ENCODE measurements around the gene AOX1. TPM values are rescaled to one million over a fixed set of nuclear protein-coding genes. Genes with fewer than 3 reads are reported as not detected.

Gene AOX1
- total and polyA plus RNA-seq, 8 donors, result 6.4 to 303 (median 10.6) TPM

DNA sequence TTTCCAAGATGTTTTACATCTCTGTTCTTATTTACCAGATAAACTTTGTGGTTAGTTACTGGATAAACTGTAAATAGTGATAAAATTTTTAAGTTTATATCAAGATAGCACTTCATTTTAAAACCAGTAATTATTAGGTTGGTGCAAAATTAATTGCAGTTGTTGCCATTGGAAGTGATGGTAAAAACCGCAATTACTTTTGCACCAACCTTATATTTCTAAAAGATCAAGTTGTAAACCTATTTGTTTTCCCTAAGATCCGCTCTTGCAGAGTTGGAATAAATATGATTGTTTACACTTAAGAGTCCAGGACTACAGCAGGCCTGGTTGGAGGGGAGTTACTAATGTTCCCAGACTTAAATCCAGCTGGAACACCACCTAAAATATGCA lies 479 bp upstream of the AOX1 start:
- Histone ChIP-seq H3K4me3 (peak overlapping the region; percentile 51 to 63 (median 56)), H3K4me1 (peaks cover 11 to 14% (median 12%) of the 10 kb centered on the region in 4 donors), H3K27ac (peak overlapping the region in 2 of 5 donors; percentile 71 to 81), H3K9me3 (no peaks in the 10 kb centered on the region), H3K27me3 (peaks cover 0 to 38% (median 7%) of the 10 kb centered on the region in 3 donors), H3K36me3 (no peaks in the 10 kb centered on the region)
- intact Hi-C loops (cut with DNase I; ENCODE audit: low total_unique reads), result loop anchor here (10.0 kb wide), 1 partner anchor 119 kb away; no protein-coding TSS in a partner anchor
- DNase-seq, result no peak
- no peak for TF ChIP-seq POLR2AphosphoS5 (IDR thresholded peaks at IDR 0.05)
- TF ChIP-seq, protein P1, sequence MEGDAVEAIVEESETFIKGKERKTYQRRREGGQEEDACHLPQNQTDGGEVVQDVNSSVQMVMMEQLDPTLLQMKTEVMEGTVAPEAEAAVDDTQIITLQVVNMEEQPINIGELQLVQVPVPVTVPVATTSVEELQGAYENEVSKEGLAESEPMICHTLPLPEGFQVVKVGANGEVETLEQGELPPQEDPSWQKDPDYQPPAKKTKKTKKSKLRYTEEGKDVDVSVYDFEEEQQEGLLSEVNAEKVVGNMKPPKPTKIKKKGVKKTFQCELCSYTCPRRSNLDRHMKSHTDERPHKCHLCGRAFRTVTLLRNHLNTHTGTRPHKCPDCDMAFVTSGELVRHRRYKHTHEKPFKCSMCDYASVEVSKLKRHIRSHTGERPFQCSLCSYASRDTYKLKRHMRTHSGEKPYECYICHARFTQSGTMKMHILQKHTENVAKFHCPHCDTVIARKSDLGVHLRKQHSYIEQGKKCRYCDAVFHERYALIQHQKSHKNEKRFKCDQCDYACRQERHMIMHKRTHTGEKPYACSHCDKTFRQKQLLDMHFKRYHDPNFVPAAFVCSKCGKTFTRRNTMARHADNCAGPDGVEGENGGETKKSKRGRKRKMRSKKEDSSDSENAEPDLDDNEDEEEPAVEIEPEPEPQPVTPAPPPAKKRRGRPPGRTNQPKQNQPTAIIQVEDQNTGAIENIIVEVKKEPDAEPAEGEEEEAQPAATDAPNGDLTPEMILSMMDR (IDR thresholded peaks at IDR 0.05), result no peak
- TF ChIP-seq EP300 (IDR thresholded peaks at IDR 0.05), result no peak
- TF ChIP-seq POLR2A (IDR thresholded peaks at IDR 0.05), result no peak
- 16 to 23% (median 18%) methylated on average over 2 of the region's 2 CpGs for WGBS, 5 donors

DNA sequence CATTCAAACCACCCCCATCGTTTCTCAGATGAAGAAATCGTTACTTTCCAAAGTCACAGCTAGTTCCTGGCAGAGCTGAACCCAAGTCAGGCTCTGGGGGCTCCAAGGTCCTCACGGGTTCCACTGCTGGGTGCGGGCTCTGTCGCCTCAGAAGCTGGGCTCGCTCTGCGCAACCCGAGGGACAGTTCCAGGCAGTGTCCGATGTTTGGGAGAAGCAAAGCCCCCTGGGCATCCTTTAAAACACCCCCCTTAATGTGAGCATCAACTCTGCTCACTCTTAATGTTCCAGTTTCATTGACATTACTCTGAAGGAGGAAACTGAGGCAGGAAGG lies 796 bp downstream of the AOX1 start:
- no peaks in the 10 kb centered on the region for H3K9me3 ChIP-seq
- peaks cover 0 to 49% (median 7%) of the 10 kb centered on the region in 3 donors for H3K27me3 ChIP-seq
- intact Hi-C loops (cut with DNase I; ENCODE audit: low total_unique reads), result loop anchor here (10.0 kb wide), 1 partner anchor 118 kb away; no protein-coding TSS in a partner anchor
- TF ChIP-seq POLR2AphosphoS5 (IDR thresholded peaks at IDR 0.05) (no peak), POLR2A (IDR thresholded peaks at IDR 0.05) (no peak), EP300 (IDR thresholded peaks at IDR 0.05) (no peak)
- TF ChIP-seq, protein P1 (IDR thresholded peaks at IDR 0.05), result no peak
- 66 to 74% (median 68%) methylated on average over 9 of the region's 9 CpGs for WGBS, 5 donors
- no peak for DNase-seq
- no peaks in the 10 kb centered on the region for H3K36me3 ChIP-seq
- peak overlapping the region; percentile 51 to 63 (median 56) for H3K4me3 ChIP-seq
- peaks cover 11 to 18% (median 14%) of the 10 kb centered on the region in 4 donors for H3K4me1 ChIP-seq
- peak overlapping the region in 4 of 5 donors; percentile 67 to 81 (median 74) for H3K27ac ChIP-seq

DNA sequence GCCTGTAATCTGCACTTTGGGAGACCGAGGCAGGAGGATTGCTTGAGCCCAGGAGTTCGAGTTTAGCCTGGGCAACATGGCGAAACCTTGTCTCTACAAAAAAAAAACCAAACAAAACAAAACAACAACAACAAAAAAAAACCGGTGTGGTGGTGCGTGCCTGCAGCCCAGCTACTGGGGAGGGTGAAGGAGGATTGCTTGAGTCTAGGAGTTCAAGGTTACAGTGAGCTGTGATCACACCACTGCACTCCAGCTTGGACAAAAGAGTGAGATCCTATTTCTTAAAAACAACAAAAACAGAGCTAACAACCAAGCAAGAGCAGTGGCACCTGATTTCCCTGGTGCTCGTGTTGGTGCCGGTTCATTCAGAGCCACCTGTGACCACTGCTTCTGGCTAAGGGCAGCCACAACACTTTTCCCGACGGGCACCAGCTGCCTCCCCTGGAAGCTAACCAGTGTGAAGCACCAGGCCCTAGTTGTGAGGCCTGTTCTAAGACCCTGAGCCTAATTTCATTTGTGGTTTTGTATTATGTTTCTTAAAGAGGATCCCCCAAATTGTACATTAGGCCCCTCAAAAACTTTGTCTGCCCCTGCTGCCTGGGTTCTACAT lies 1.3 kb downstream of the AOX1 start:
- Histone ChIP-seq H3K9me3 (no peaks in the 10 kb centered on the region), H3K27ac (peak overlapping the region in 3 of 5 donors; percentile 71 to 81 (median 77)), H3K36me3 (no peaks in the 10 kb centered on the region), H3K4me1 (peaks cover 12 to 23% (median 17%) of the 10 kb centered on the region in 4 donors), H3K27me3 (peaks cover 0 to 51% (median 7%) of the 10 kb centered on the region in 3 donors), H3K4me3 (peak overlapping the region; percentile 51 to 63 (median 56))
- TF ChIP-seq POLR2AphosphoS5 (IDR thresholded peaks at IDR 0.05) (no peak), EP300 (IDR thresholded peaks at IDR 0.05) (no peak), POLR2A (IDR thresholded peaks at IDR 0.05) (no peak)
- TF ChIP-seq, protein P1 (IDR thresholded peaks at IDR 0.05), result no peak
- WGBS, 5 donors, result 88 to 95% (median 94%) methylated on average over 9 of the region's 9 CpGs
- DNase-seq, result no peak
- intact Hi-C loops (cut with DNase I; ENCODE audit: low total_unique reads), result loop anchor here (10.0 kb wide), 1 partner anchor 118 kb away; no protein-coding TSS in a partner anchor

DNA sequence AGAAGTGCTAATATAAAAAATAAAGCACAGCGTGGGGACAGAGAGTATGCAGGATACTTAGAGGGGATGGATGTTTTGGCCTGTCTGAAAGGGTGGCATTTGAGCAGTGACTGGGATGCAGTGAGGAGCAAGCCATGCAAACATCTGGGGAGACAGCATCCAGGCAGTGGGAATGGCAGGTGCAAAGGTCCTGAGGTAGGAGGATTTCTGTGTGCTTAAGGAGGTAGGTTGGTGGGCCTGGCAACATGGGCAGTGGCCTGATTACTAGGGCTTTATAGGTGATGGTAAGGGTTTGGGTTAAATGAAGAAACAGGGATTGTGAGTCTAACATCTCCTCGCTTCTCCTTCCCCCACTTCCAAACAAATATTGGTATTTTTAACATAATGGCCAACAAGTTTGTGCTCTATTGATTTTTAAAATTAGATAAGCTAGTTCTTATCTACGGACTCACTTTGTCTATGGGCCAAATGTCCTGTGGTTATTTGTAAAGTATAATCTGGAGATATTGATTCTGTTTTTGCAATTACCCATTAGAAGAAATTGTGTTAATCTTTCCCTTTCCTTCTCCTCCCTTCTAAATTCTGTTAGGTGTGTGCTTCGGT lies 2.4 kb downstream of the AOX1 start:
- H3K9me3 ChIP-seq, result no peaks in the 10 kb centered on the region
- no peak for DNase-seq
- peaks cover 12 to 34% (median 28%) of the 10 kb centered on the region in 4 donors for H3K4me1 ChIP-seq
- WGBS, 5 donors, result 50 to 71% (median 57%) methylated on average over 4 of the region's 4 CpGs
- peaks cover 0 to 51% (median 7%) of the 10 kb centered on the region in 3 donors for H3K27me3 ChIP-seq
- intact Hi-C loops (cut with DNase I; ENCODE audit: low total_unique reads), result loop anchor here (10.0 kb wide), 1 partner anchor 117 kb away; no protein-coding TSS in a partner anchor
- no peak for TF ChIP-seq POLR2AphosphoS5 (IDR thresholded peaks at IDR 0.05)
- TF ChIP-seq POLR2A (IDR thresholded peaks at IDR 0.05), result no peak
- TF ChIP-seq, protein P1 (IDR thresholded peaks at IDR 0.05), result no peak
- no peak for TF ChIP-seq EP300 (IDR thresholded peaks at IDR 0.05)
- no peak overlapping the region for H3K27ac ChIP-seq
- peak overlapping the region in 2 of 4 donors; percentile 0 to 59 for H3K4me3 ChIP-seq
- H3K36me3 ChIP-seq, result no peaks in the 10 kb centered on the region
